Measurements from ENCODE around the gene CAPN14. TPM values are rescaled to one million over a fixed set of nuclear protein-coding genes. Genes with fewer than 3 reads are reported as not detected.

Gene CAPN14
- total RNA-seq, 1 experiment from 2014 or later: not detected

GRCh38 chr2:31129375-31130171 is 87.7 kb downstream of the CAPN14 start (continued):
- no peak for TF ChIP-seq EZH2phosphoT487 (IDR thresholded peaks at IDR 0.05; ENCODE audit: borderline replicate concordance)
- no peak for TF ChIP-seq SRF (IDR thresholded peaks at IDR 0.05; ENCODE audit: low read depth)
- no peak for TF ChIP-seq EZH2 (IDR thresholded peaks at IDR 0.05)
- TF ChIP-seq FOSL1 (IDR thresholded peaks at IDR 0.05; ENCODE audit: low read depth): no peak
- no peak for TF ChIP-seq EGR1 (IDR thresholded peaks at IDR 0.05; ENCODE audit: low read depth)
- no peak for TF ChIP-seq CBX3 (IDR thresholded peaks at IDR 0.05; ENCODE audit: low read depth)

- peaks cover 0 to 5% of the 10 kb centered on the region in 2 experiments; a peak in 1 of 4 replicates for H3K4me1 ChIP-seq (ENCODE audit: control insufficient read depth in 1 of 2, insufficient read depth in 2 of 2, low read length in 2 of 2)
- H4K20me1 ChIP-seq (ENCODE audit: insufficient read depth): no peaks in the 10 kb centered on the region; the same call in 1 of the 2 replicates
- CTCF ChIA-PET: no interaction called here
- H3K9me2 ChIP-seq (ENCODE audit: insufficient read depth): no peaks in the 10 kb centered on the region
- no peaks in the 10 kb centered on the region for H3K9me3 ChIP-seq (ENCODE audit: control insufficient read depth in 1 of 2, insufficient read depth in 1 of 2, low read depth in 1 of 2, low read length in 2 of 2)
- intact Hi-C loops (cut with micrococcal nuclease): no loop called here
- DNase-seq (ENCODE audit: low read depth, low spot score) (no peak), ATAC-seq (no peak)
- no peak overlapping the region for H3K4me2 ChIP-seq (ENCODE audit: low read length)
- TF ChIP-seq POLR2AphosphoS5 (IDR thresholded peaks at IDR 0.05; ENCODE audit: low read depth, low read length) (no peak), SRF (IDR thresholded peaks at IDR 0.05; ENCODE audit: low read depth) (no peak), EZH2 (IDR thresholded peaks at IDR 0.05) (no peak), EZH2phosphoT487 (IDR thresholded peaks at IDR 0.05; ENCODE audit: borderline replicate concordance) (no peak)
- RAD21 ChIA-PET (ENCODE audit: low non-redundant PET in 1 of 2, low total read pairs in 2 of 2, uncharacterized antibody in 2 of 2, unreplicated experiment in 2 of 2): no interaction called here
- no peak overlapping the region for H2AFZ ChIP-seq (ENCODE audit: low read depth, low read length, poor library complexity, severe bottlenecking)
- H3K79me2 ChIP-seq (ENCODE audit: insufficient read depth, low read length): peaks cover 21% of the 10 kb centered on the region; the same call in 1 of the 2 replicates
- H3K36me3 ChIP-seq (ENCODE audit: control insufficient read depth in 1 of 2, insufficient read depth in 2 of 2, low read length in 2 of 2): no peaks in the 10 kb centered on the region
- no peak overlapping the region for H3K9ac ChIP-seq (ENCODE audit: low read length)
- POLR2A ChIA-PET: no interaction called here
- no peak overlapping the region for H3K27ac ChIP-seq (ENCODE audit: low read depth, low read length)
- no TSS peak for BruUV-seq (replicated peaks)
- H3K27me3 ChIP-seq (ENCODE audit: insufficient read depth, low read length): no peaks in the 10 kb centered on the region
- H3K4me3 ChIP-seq (replicated peaks in 1 of 2; ENCODE audit: low read depth in 1 of 2, low read length in 2 of 2): no peak overlapping the region
Observed at GRCh38 chr2:31127931-31128330, 89.4 kb downstream of the CAPN14 start.
